ENCODE data around the gene NTSR1. TPM values are rescaled to one million over a fixed set of nuclear protein-coding genes. Genes with fewer than 3 reads are reported as not detected.
A peak's percentile ranks its signal among the peaks of the same experiment; 100 is the strongest.

NTSR1 gene
- total and polyA plus RNA-seq, 4 experiments from 2014 or later: 0.30 to 0.38 TPM; not detected in 2

- intact Hi-C loops (cut with micrococcal nuclease): no loop called here
- H3K27me3 Mint-ChIP-seq: peaks cover 0 to 4% of the 10 kb centered on the region in 2 donors
- peak overlapping the region in 6 of 8 donors; percentile 4 to 45 (median 21) for H3K4me3 Mint-ChIP-seq
- peak in 3 of 5 donors; percentile 18 to 48 (median 33) for DNase-seq
- peaks cover 20 to 59% (median 41%) of the 10 kb centered on the region in 4 donors for H3K4me1 Mint-ChIP-seq
- Histone ChIP-seq H3K27ac (ENCODE audit: low read depth, low read length) (peak overlapping the region; percentile 69), H3K27me3 (ENCODE audit: insufficient read depth, low read length) (no peaks in the 10 kb centered on the region), H3K9me3 (ENCODE audit: control insufficient read depth in 1 of 2, low read length in 2 of 2) (no peaks in the 10 kb centered on the region), H3K4me1 (ENCODE audit: insufficient read depth, low read length) (peaks cover 59% of the 10 kb centered on the region), H3K4me3 (ENCODE audit: low read length in 2 of 2) (peak overlapping the region in 1 of 2 donors; percentile 40), H3K36me3 (ENCODE audit: insufficient read depth, low read length) (no peaks in the 10 kb centered on the region)
- ChIA-PET POLR2A (ENCODE audit: partially characterized antibody) (interaction anchor here (0.8 to 3.4 kb wide), 19 partner anchors 10 to 212 kb away, joined by 3 to 86 read pairs (median 8); partner anchors contain the start of genes MRGBP, OGFR and SLCO4A1), CTCF (ENCODE audit: partially characterized antibody) (interaction anchor here (2.2 to 2.3 kb wide), 2 partner anchors 51 to 53 kb away, joined by 6 to 7 read pairs; no protein-coding TSS in a partner anchor)
- H3K36me3 Mint-ChIP-seq: no peaks in the 10 kb centered on the region
- H3K27ac Mint-ChIP-seq: peak overlapping the region; percentile 47 to 96 (median 84)
- H3K9me3 Mint-ChIP-seq: no peaks in the 10 kb centered on the region
Observed at GRCh38 chr20:62741191-62741691, 32.6 kb downstream of the NTSR1 start.

- Mint-ChIP-seq H3K4me3 (peak overlapping the region in 6 of 8 donors; percentile 4 to 44 (median 26)), H3K27ac (peak overlapping the region; percentile 74 to 96 (median 83)), H3K36me3 (no peaks in the 10 kb centered on the region), H3K27me3 (peaks cover 0 to 4% of the 10 kb centered on the region in 2 donors), H3K4me1 (peaks cover 20 to 59% (median 41%) of the 10 kb centered on the region in 4 donors), H3K9me3 (no peaks in the 10 kb centered on the region)
- Histone ChIP-seq H3K36me3 (ENCODE audit: insufficient read depth, low read length) (no peaks in the 10 kb centered on the region), H3K4me3 (ENCODE audit: low read length in 2 of 2) (peak overlapping the region in 1 of 2 donors; percentile 6), H3K27ac (ENCODE audit: low read depth, low read length) (peak overlapping the region; percentile 69), H3K27me3 (ENCODE audit: insufficient read depth, low read length) (no peaks in the 10 kb centered on the region), H3K9me3 (ENCODE audit: control insufficient read depth in 1 of 2, low read length in 2 of 2) (no peaks in the 10 kb centered on the region), H3K4me1 (ENCODE audit: insufficient read depth, low read length) (peaks cover 59% of the 10 kb centered on the region)
- CTCF ChIA-PET (ENCODE audit: partially characterized antibody): interaction anchor here (2.2 kb wide), 1 partner anchor 50 kb away, joined by 7 read pairs; no protein-coding TSS in a partner anchor
- DNase-seq: no peak
- intact Hi-C loops (cut with micrococcal nuclease): no loop called here
- POLR2A ChIA-PET (ENCODE audit: partially characterized antibody): interaction anchor here (0.6 to 3.4 kb wide), 9 partner anchors 10 to 91 kb away, joined by 3 to 86 read pairs (median 15); partner anchors contain the start of genes MRGBP and OGFR
Observed at GRCh38 chr20:62741701-62742491, 33.3 kb downstream of the NTSR1 start.

- no peaks in the 10 kb centered on the region for H3K36me3 Mint-ChIP-seq
- peaks cover 20 to 59% (median 41%) of the 10 kb centered on the region in 4 donors for H3K4me1 Mint-ChIP-seq
- Histone ChIP-seq H3K27me3 (ENCODE audit: insufficient read depth, low read length) (no peaks in the 10 kb centered on the region), H3K27ac (ENCODE audit: low read depth, low read length) (no peak overlapping the region), H3K4me3 (ENCODE audit: low read length in 2 of 2) (no peak overlapping the region), H3K9me3 (ENCODE audit: control insufficient read depth in 1 of 2, low read length in 2 of 2) (no peaks in the 10 kb centered on the region), H3K4me1 (ENCODE audit: insufficient read depth, low read length) (peaks cover 59% of the 10 kb centered on the region), H3K36me3 (ENCODE audit: insufficient read depth, low read length) (no peaks in the 10 kb centered on the region)
- peak overlapping the region in 1 of 8 donors; percentile 41 for H3K4me3 Mint-ChIP-seq
- H3K27me3 Mint-ChIP-seq: peaks cover 0 to 4% of the 10 kb centered on the region in 2 donors
- no peak for DNase-seq
- H3K9me3 Mint-ChIP-seq: no peaks in the 10 kb centered on the region
- ChIA-PET CTCF (ENCODE audit: partially characterized antibody) (interaction anchor here (2.2 kb wide), 1 partner anchor 49 kb away, joined by 7 read pairs; no protein-coding TSS in a partner anchor), POLR2A (ENCODE audit: partially characterized antibody) (no interaction called here)
- intact Hi-C loops (cut with micrococcal nuclease): no loop called here
- H3K27ac Mint-ChIP-seq: peak overlapping the region in 5 of 7 donors; percentile 22 to 96 (median 46)
Observed at GRCh38 chr20:62742550-62742949, 33.9 kb downstream of the NTSR1 start.

GRCh38 chr20:62742979-62743776 lies 34.5 kb downstream of the NTSR1 start:
- H3K27me3 ChIP-seq (ENCODE audit: insufficient read depth, low read length): no peaks in the 10 kb centered on the region
- ChIA-PET CTCF (ENCODE audit: partially characterized antibody) (no interaction called here), POLR2A (ENCODE audit: partially characterized antibody) (no interaction called here)
- H3K4me3 Mint-ChIP-seq: no peak overlapping the region
- DNase-seq: no peak
- H3K4me1 Mint-ChIP-seq: peaks cover 20 to 59% (median 39%) of the 10 kb centered on the region in 4 donors
- peaks cover 0 to 4% of the 10 kb centered on the region in 2 donors for H3K27me3 Mint-ChIP-seq
- H3K4me3 ChIP-seq (ENCODE audit: low read length in 2 of 2): no peak overlapping the region
- no peak overlapping the region for H3K27ac ChIP-seq (ENCODE audit: low read depth, low read length)
- no peaks in the 10 kb centered on the region for H3K9me3 Mint-ChIP-seq
- H3K4me1 ChIP-seq (ENCODE audit: insufficient read depth, low read length): peaks cover 59% of the 10 kb centered on the region
- H3K36me3 Mint-ChIP-seq: no peaks in the 10 kb centered on the region
- no peaks in the 10 kb centered on the region for H3K9me3 ChIP-seq (ENCODE audit: control insufficient read depth in 1 of 2, low read length in 2 of 2)
- H3K27ac Mint-ChIP-seq: peak overlapping the region in 3 of 7 donors; percentile 22 to 89 (median 57)
- intact Hi-C loops (cut with micrococcal nuclease): no loop called here
- H3K36me3 ChIP-seq (ENCODE audit: insufficient read depth, low read length): no peaks in the 10 kb centered on the region

- H3K4me3 ChIP-seq (ENCODE audit: low read length in 2 of 2): no peak overlapping the region
- ChIA-PET CTCF (ENCODE audit: partially characterized antibody) (no interaction called here), POLR2A (ENCODE audit: partially characterized antibody) (no interaction called here)
- no peak overlapping the region for H3K4me3 Mint-ChIP-seq
- no peaks in the 10 kb centered on the region for H3K36me3 ChIP-seq (ENCODE audit: insufficient read depth, low read length)
- H3K27me3 Mint-ChIP-seq: peaks cover 0 to 4% of the 10 kb centered on the region in 2 donors
- DNase-seq: no peak
- peak overlapping the region in 2 of 7 donors; percentile 22 to 74 for H3K27ac Mint-ChIP-seq
- peaks cover 55% of the 10 kb centered on the region for H3K4me1 ChIP-seq (ENCODE audit: insufficient read depth, low read length)
- no peak overlapping the region for H3K27ac ChIP-seq (ENCODE audit: low read depth, low read length)
- H3K9me3 ChIP-seq (ENCODE audit: control insufficient read depth in 1 of 2, low read length in 2 of 2): no peaks in the 10 kb centered on the region
- no peaks in the 10 kb centered on the region for H3K27me3 ChIP-seq (ENCODE audit: insufficient read depth, low read length)
- H3K4me1 Mint-ChIP-seq: peaks cover 20 to 56% (median 35%) of the 10 kb centered on the region in 4 donors
- no peaks in the 10 kb centered on the region for H3K36me3 Mint-ChIP-seq
- intact Hi-C loops (cut with micrococcal nuclease): no loop called here
- H3K9me3 Mint-ChIP-seq: no peaks in the 10 kb centered on the region
Observed at GRCh38 chr20:62743777-62744317, 35.2 kb downstream of the NTSR1 start.

- ChIA-PET CTCF (ENCODE audit: partially characterized antibody) (no interaction called here), POLR2A (ENCODE audit: partially characterized antibody) (no interaction called here)
- Mint-ChIP-seq H3K27ac (peak overlapping the region in 5 of 7 donors; percentile 17 to 95 (median 79)), H3K9me3 (no peaks in the 10 kb centered on the region), H3K4me3 (peak overlapping the region in 2 of 8 donors; percentile 27 to 53), H3K36me3 (no peaks in the 10 kb centered on the region), H3K4me1 (peaks cover 18 to 46% (median 28%) of the 10 kb centered on the region in 4 donors), H3K27me3 (peaks cover 0 to 4% of the 10 kb centered on the region in 2 donors)
- Histone ChIP-seq H3K4me3 (ENCODE audit: low read length in 2 of 2) (no peak overlapping the region), H3K36me3 (ENCODE audit: insufficient read depth, low read length) (no peaks in the 10 kb centered on the region), H3K27ac (ENCODE audit: low read depth, low read length) (no peak overlapping the region), H3K27me3 (ENCODE audit: insufficient read depth, low read length) (no peaks in the 10 kb centered on the region), H3K4me1 (ENCODE audit: insufficient read depth, low read length) (peaks cover 46% of the 10 kb centered on the region), H3K9me3 (ENCODE audit: control insufficient read depth in 1 of 2, low read length in 2 of 2) (no peaks in the 10 kb centered on the region)
- intact Hi-C loops (cut with micrococcal nuclease): no loop called here
- no peak for DNase-seq
Observed at GRCh38 chr20:62744741-62745191, 36.1 kb downstream of the NTSR1 start.
